ENCODE measurements around the gene MRPL37.

GRCh38 chr1:54248966-54249365 lies 49.0 kb downstream of the MRPL37 start:
- TF ChIP-seq CTCF (IDR thresholded peaks at IDR 0.05) (no peak), ZFX (IDR thresholded peaks at IDR 0.05; ENCODE audit: borderline replicate concordance) (no peak)

All from 22Rv1 (cell line).